Gastroesophageal sphincter (tissue), 3 donors: ENCODE data around the gene CASK.

Experiments used
- CTCF ChIP-seq, 4 experiments: fragments of 200-600 bp in 2 of 4; fragments of 450-650 bp in 2 of 4; sonication (generic) in 1 of 4; IDR thresholded peaks; one replicate each; pipeline ENCODE4 v1.5.1; 2017 to 2019; ENCODE audit warnings: antibody characterized with exemption in 4 of 4, mild to moderate bottlenecking in 2 of 4, moderate library complexity in 2 of 4
- EP300 ChIP-seq: sonication (generic); formaldehyde crosslinking; IDR thresholded peaks from one replicate; pipeline ENCODE4 v1.6.1; 2017; ENCODE audit warnings: antibody characterized with exemption, mild to moderate bottlenecking
- POLR2A ChIP-seq, 2 donors: fragments of 450-650 bp; IDR thresholded peaks; one replicate each; pipeline ENCODE4 v1.6.1; 2017; ENCODE audit warnings: antibody characterized with exemption in 2 of 2, mild to moderate bottlenecking in 2 of 2, moderate library complexity in 1 of 2
- POLR2AphosphoS5 ChIP-seq: sonication (generic); formaldehyde crosslinking; IDR thresholded peaks from one replicate; pipeline ENCODE4 v1.6.1; 2017; ENCODE audit warnings: antibody characterized with exemption

- TF ChIP-seq CTCF (IDR thresholded peaks at IDR 0.05) = no peak
- TF ChIP-seq EP300 = no peak
- no peak for TF ChIP-seq POLR2A (IDR thresholded peaks at IDR 0.05)
- no peak for TF ChIP-seq POLR2AphosphoS5
Measured at GRCh38 chrX:41594634-41595033, 328.7 kb downstream of the CASK start.
